Liver (tissue), 9 donors: Measurements from ENCODE around the gene UGT2A2. TPM values are rescaled to one million over a fixed set of nuclear protein-coding genes. Genes with fewer than 3 reads are reported as not detected.

ENCODE experiments used
- DNase-seq: peaks from one replicate; pipeline ENCODE4 v3.0.0-alpha.2; 2017; ENCODE audit warnings: low spot score
- H3K27ac ChIP-seq, 2 donors: one replicate each; pipeline ENCODE4 v1.7.0; 2013; ENCODE audit warnings: inconsistent platforms in 2 of 2, low read length in 2 of 2, control low read depth in 1 of 2, low read depth in 1 of 2, mild to moderate bottlenecking in 1 of 2
- H3K27me3 ChIP-seq, 4 donors: one replicate each; pipeline versions ENCODE4 v1.6.1 to v1.7.0; 2013; ENCODE audit warnings: low read length in 3 of 4, inconsistent platforms in 1 of 4, mild to moderate bottlenecking in 1 of 4, moderate library complexity in 1 of 4; ENCODE audit not compliant: control insufficient read depth in 4 of 4, insufficient read depth in 4 of 4
- H3K36me3 ChIP-seq, 4 donors: one replicate each; pipeline versions ENCODE4 v1.6.1 to v1.7.0; 2013; ENCODE audit warnings: low read length in 3 of 4, mild to moderate bottlenecking in 3 of 4, low read depth in 1 of 4, moderate library complexity in 1 of 4; ENCODE audit not compliant: control insufficient read depth in 4 of 4, insufficient read depth in 3 of 4
- H3K4me1 ChIP-seq, 4 donors: one replicate each; pipeline versions ENCODE4 v1.6.1 to v1.7.0; 2013; ENCODE audit warnings: low read length in 3 of 4, mild to moderate bottlenecking in 3 of 4, moderate library complexity in 1 of 4; ENCODE audit not compliant: control insufficient read depth in 4 of 4, insufficient read depth in 4 of 4
- H3K4me3 ChIP-seq, 3 donors: one replicate each; pipeline versions ENCODE4 v1.6.1 to v1.7.0; 2013; ENCODE audit warnings: low read length in 3 of 3, control low read depth in 1 of 3, low read depth in 1 of 3, mild to moderate bottlenecking in 1 of 3
- H3K9ac ChIP-seq, 2 donors: one replicate each; pipeline ENCODE4 v1.7.0; 2013; ENCODE audit warnings: low read length in 2 of 2, mild to moderate bottlenecking in 2 of 2, moderate library complexity in 2 of 2, control low read depth in 1 of 2, low read depth in 1 of 2
- H3K9me3 ChIP-seq, 4 donors: one replicate each; pipeline versions ENCODE4 v1.6.1 to v1.7.0; 2013; ENCODE audit warnings: low read length in 3 of 4; ENCODE audit not compliant: control insufficient read depth in 4 of 4
- EGR1 ChIP-seq, 2 donors: IDR thresholded peaks; 2 replicates each; pipeline ENCODE4 v1.6.1; 2016 to 2018; ENCODE audit warnings: antibody characterized with exemption in 2 of 2, low read depth in 2 of 2
- FOXA1 ChIP-seq: IDR thresholded peaks from 2 replicates; pipeline ENCODE4 v1.6.1; 2016; ENCODE audit warnings: antibody characterized with exemption
- FOXA2 ChIP-seq: IDR thresholded peaks from 2 replicates; pipeline ENCODE4 v1.6.1; 2016; ENCODE audit warnings: antibody characterized with exemption
- GABPA ChIP-seq, 2 donors: IDR thresholded peaks in 1 of 2; conservative IDR thresholded peaks in 1 of 2; 2 replicates each; pipeline ENCODE4 v1.6.1; 2016; ENCODE audit warnings: antibody characterized with exemption in 2 of 2, mild to moderate bottlenecking in 1 of 2, moderate library complexity in 1 of 2
- HNF4A ChIP-seq, 2 donors: conservative IDR thresholded peaks; 2 replicates each; pipeline ENCODE4 v1.6.1; 2016; ENCODE audit warnings: antibody characterized with exemption in 2 of 2, mild to moderate bottlenecking in 2 of 2
- HNF4G ChIP-seq: IDR thresholded peaks from 2 replicates; pipeline ENCODE4 v1.6.1; 2016; ENCODE audit warnings: antibody characterized with exemption
- JUND ChIP-seq, 2 donors: IDR thresholded peaks; 2 replicates each; pipeline ENCODE4 v1.6.1; 2016; ENCODE audit warnings: antibody characterized with exemption in 2 of 2
- NR2F2 ChIP-seq: IDR thresholded peaks from 2 replicates; pipeline ENCODE4 v1.6.1; 2016; ENCODE audit warnings: antibody characterized with exemption
- RXRA ChIP-seq, 2 donors: IDR thresholded peaks; 2 replicates each; pipeline ENCODE4 v1.6.1; 2017 to 2018; ENCODE audit warnings: antibody characterized with exemption in 2 of 2, mild to moderate bottlenecking in 1 of 2
- SP1 ChIP-seq: IDR thresholded peaks from 2 replicates; pipeline ENCODE4 v1.6.1; 2018; ENCODE audit warnings: antibody characterized with exemption, mild to moderate bottlenecking
- YY1 ChIP-seq: IDR thresholded peaks from 2 replicates; pipeline ENCODE4 v1.6.1; 2016; ENCODE audit warnings: antibody characterized with exemption, mild to moderate bottlenecking
- WGBS: extraction: QIAGEN DNeasy Blood & Tissue Kit; methylation state at CpG from one replicate; pipeline ENCODE4 v1.1.7; 2013; 5-methylcytosine and 5-hydroxymethylcytosine counted together
- polyA plus RNA-seq, 2 donors: library from polyadenylated mRNA; stranded (reverse) in 1 of 2; unstranded in 1 of 2; fragments of 200-250 nt in 1 of 2; fragments of >200 nt in 1 of 2; fragmentation: Nextera tagmentation in 1 of 2; extraction: Ambion mirVana in 1 of 2; gene quantifications; one replicate each; pipeline versions ENCODE4 v1.2.1 to v1.2.3, GENCODE V29; 2013 to 2015
- total RNA-seq, 2 donors: library from RNA; depleted of rRNA; stranded (reverse); fragments of >200 nt; gene quantifications; one replicate each; pipeline ENCODE4 v1.2.3, GENCODE V29; 2014
- TF ChIP-seq, protein P1 (sequence below): IDR thresholded peaks from 2 replicates; pipeline ENCODE4 v1.6.1; 2016; ENCODE audit warnings: antibody characterized with exemption
- TF ChIP-seq, protein P2 (sequence below): fragments of 150-350 bp; IDR thresholded peaks from 2 replicates; pipeline ENCODE4 v1.5.1; 2017; ENCODE audit warnings: improper control_type of control experiment, low read depth, low read length; ENCODE audit not compliant: missing input control
- TF ChIP-seq, protein P3 (sequence below): IDR thresholded peaks from 2 replicates; pipeline ENCODE4 v1.6.1; 2016; ENCODE audit warnings: antibody characterized with exemption
- TF ChIP-seq, protein P4 (sequence below): IDR thresholded peaks from 2 replicates; pipeline ENCODE4 v1.6.1; 2016; ENCODE audit warnings: antibody characterized with exemption, mild to moderate bottlenecking
- donor health status: healthy.
- donor health status: healthy.
- donor health status: healthy.
- donor health status: healthy.
- donor health status: healthy.

UGT2A2 gene
- total and polyA plus RNA-seq, 4 donors, result not detected

DNA sequence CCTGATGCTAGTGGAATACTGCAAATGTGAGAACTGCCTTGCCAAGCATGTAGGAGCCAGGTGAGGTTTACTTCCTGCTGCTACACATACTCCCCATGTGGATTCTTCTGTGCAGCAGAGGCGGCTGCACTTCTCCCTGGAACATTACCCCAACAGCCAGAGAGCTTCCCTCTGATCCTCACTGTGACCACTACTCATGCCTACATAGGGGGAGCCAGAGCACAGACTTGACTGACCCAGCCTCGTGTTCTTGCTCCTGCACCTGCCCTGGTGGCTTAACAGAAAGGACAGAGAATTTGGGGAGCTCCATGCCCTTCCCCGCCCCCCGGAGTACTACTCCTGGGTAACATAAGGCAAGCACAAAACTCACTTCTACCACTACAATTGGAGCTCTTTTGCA lies 38.4 kb downstream of the UGT2A2 start (continued):
- TF ChIP-seq, protein P1, sequence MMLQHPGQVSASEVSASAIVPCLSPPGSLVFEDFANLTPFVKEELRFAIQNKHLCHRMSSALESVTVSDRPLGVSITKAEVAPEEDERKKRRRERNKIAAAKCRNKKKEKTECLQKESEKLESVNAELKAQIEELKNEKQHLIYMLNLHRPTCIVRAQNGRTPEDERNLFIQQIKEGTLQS, result no peak
- TF ChIP-seq RXRA (IDR thresholded peaks at IDR 0.05), result no peak

DNA sequence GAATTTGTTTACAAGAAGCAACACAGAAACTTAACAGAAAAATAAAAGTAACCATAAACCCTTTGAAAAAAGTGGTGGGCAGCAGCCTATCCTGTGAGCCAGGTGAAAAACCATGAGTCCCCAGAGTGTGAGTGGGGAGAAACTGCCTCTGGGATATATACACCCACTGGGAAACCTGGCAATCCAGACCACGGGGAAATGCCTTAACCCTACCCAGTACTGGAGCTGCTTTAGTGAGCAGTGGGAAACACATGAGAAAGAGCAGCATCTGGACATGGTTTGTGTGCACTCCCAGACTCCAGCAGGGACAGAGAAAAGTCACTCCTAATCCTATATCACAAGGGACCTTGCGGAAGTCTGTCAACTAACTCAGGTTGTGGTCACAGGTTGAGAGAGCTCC lies 39.4 kb downstream of the UGT2A2 start:
- H3K9ac ChIP-seq, result no peak overlapping the region
- no peak overlapping the region for H3K4me3 ChIP-seq
- no peaks in the 10 kb centered on the region for H3K9me3 ChIP-seq
- no peaks in the 10 kb centered on the region for H3K36me3 ChIP-seq
- DNase-seq, result no peak
- H3K4me1 ChIP-seq, result peaks cover 2 to 26% (median 6%) of the 10 kb centered on the region in 4 donors
- 66% methylated on average over 2 of the region's 2 CpGs for WGBS
- H3K27ac ChIP-seq, result no peak overlapping the region
- TF ChIP-seq, protein P2, sequence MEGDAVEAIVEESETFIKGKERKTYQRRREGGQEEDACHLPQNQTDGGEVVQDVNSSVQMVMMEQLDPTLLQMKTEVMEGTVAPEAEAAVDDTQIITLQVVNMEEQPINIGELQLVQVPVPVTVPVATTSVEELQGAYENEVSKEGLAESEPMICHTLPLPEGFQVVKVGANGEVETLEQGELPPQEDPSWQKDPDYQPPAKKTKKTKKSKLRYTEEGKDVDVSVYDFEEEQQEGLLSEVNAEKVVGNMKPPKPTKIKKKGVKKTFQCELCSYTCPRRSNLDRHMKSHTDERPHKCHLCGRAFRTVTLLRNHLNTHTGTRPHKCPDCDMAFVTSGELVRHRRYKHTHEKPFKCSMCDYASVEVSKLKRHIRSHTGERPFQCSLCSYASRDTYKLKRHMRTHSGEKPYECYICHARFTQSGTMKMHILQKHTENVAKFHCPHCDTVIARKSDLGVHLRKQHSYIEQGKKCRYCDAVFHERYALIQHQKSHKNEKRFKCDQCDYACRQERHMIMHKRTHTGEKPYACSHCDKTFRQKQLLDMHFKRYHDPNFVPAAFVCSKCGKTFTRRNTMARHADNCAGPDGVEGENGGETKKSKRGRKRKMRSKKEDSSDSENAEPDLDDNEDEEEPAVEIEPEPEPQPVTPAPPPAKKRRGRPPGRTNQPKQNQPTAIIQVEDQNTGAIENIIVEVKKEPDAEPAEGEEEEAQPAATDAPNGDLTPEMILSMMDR, result no peak
- TF ChIP-seq EGR1 (IDR thresholded peaks at IDR 0.05; ENCODE audit: low read depth in 2 of 2), result no peak
- no peak for TF ChIP-seq SP1
- no peaks in the 10 kb centered on the region for H3K27me3 ChIP-seq

DNA sequence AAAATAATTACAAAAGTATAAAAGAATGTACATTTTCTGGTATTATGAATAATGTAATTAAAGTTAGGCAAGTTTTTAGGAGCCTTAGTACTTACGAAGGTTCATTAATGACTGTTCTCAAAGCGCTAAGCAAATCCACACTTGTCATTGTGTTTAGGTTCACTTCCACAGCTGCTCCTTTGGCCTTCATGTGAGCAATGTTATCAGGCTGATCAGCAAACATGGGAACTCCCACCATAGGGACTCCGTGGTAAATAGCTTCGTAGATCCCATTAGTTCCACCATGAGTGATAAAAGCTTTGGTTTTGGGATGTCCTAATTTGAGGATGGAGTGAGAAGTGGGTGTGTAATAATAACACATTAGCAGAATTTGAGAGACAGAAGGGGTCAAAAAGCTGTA lies 45.1 kb downstream of the UGT2A2 start:
- Histone ChIP-seq H3K9me3 (no peaks in the 10 kb centered on the region), H3K4me1 (peaks cover 0 to 21% (median 5%) of the 10 kb centered on the region in 4 donors), H3K36me3 (no peaks in the 10 kb centered on the region), H3K27ac (peak overlapping the region; percentile 19 to 25), H3K4me3 (peak overlapping the region; percentile 35 to 47 (median 37)), H3K27me3 (no peaks in the 10 kb centered on the region), H3K9ac (peak overlapping the region; percentile 5 to 21)
- DNase-seq, result no peak
- 38% methylated on average over 4 of the region's 4 CpGs for WGBS
- no peak for TF ChIP-seq HNF4G
- peak; percentile 22 for TF ChIP-seq YY1
- peak in 1 of 2 donors; percentile 29 for TF ChIP-seq HNF4A (conservative IDR thresholded peaks at IDR 0.05)

DNA sequence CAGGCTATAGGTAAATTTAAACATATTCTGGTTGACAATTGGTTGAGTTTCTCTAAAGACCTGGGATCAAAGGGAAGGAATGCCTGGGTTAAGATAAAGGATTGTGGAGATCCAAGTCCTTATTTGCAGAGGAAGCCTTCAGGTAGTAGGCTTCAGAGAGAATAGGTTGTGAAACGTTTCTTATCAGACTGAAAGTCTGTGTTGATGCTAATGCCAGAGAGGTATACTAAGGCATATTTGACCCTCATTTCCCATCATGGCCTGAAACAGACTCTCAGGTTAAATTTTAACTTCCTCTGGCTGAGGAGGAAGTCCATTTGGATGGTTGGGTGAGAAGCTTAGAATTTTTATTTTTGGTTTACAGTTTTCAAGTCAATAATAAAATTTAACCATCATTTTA lies 48.1 kb downstream of the UGT2A2 start:
- Histone ChIP-seq H3K36me3 (no peaks in the 10 kb centered on the region), H3K4me3 (no peak overlapping the region), H3K4me1 (peaks cover 0 to 13% (median 5%) of the 10 kb centered on the region in 4 donors), H3K27me3 (no peaks in the 10 kb centered on the region), H3K27ac (no peak overlapping the region), H3K9me3 (no peaks in the 10 kb centered on the region), H3K9ac (no peak overlapping the region)
- WGBS, result 6% methylated on average over 1 of the region's 1 CpG
- no peak for DNase-seq
- TF ChIP-seq EGR1 (IDR thresholded peaks at IDR 0.05; ENCODE audit: low read depth in 2 of 2) (no peak), YY1 (peak; percentile 65), NR2F2 (no peak), RXRA (IDR thresholded peaks at IDR 0.05) (peak; percentile 52 to 73), FOXA1 (no peak), GABPA (IDR thresholded peaks at IDR 0.05 in 1 of 2, conservative IDR thresholded peaks at IDR 0.05 in 1 of 2) (peak in 1 of 2 donors; percentile 40), JUND (IDR thresholded peaks at IDR 0.05) (peak in 1 of 2 donors; percentile 41), HNF4G (peak; percentile 19), HNF4A (conservative IDR thresholded peaks at IDR 0.05) (peak; percentile 49 to 69), FOXA2 (no peak), SP1 (peak; percentile 37)
- TF ChIP-seq, protein P3, sequence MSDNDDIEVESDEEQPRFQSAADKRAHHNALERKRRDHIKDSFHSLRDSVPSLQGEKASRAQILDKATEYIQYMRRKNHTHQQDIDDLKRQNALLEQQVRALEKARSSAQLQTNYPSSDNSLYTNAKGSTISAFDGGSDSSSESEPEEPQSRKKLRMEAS, result peak; percentile 24
- TF ChIP-seq, protein P2, result no peak
- TF ChIP-seq, protein P4, sequence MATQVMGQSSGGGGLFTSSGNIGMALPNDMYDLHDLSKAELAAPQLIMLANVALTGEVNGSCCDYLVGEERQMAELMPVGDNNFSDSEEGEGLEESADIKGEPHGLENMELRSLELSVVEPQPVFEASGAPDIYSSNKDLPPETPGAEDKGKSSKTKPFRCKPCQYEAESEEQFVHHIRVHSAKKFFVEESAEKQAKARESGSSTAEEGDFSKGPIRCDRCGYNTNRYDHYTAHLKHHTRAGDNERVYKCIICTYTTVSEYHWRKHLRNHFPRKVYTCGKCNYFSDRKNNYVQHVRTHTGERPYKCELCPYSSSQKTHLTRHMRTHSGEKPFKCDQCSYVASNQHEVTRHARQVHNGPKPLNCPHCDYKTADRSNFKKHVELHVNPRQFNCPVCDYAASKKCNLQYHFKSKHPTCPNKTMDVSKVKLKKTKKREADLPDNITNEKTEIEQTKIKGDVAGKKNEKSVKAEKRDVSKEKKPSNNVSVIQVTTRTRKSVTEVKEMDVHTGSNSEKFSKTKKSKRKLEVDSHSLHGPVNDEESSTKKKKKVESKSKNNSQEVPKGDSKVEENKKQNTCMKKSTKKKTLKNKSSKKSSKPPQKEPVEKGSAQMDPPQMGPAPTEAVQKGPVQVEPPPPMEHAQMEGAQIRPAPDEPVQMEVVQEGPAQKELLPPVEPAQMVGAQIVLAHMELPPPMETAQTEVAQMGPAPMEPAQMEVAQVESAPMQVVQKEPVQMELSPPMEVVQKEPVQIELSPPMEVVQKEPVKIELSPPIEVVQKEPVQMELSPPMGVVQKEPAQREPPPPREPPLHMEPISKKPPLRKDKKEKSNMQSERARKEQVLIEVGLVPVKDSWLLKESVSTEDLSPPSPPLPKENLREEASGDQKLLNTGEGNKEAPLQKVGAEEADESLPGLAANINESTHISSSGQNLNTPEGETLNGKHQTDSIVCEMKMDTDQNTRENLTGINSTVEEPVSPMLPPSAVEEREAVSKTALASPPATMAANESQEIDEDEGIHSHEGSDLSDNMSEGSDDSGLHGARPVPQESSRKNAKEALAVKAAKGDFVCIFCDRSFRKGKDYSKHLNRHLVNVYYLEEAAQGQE, result no peak
- TF ChIP-seq, protein P1, result no peak
